Glutamatergic neuron (in vitro differentiated cells): ENCODE measurements around the gene G6PC1. TPM values are rescaled to one million over a fixed set of nuclear protein-coding genes. Genes with fewer than 3 reads are reported as not detected.
"Not testable (repeated sequence)": the region's sequence is repeated elsewhere in the genome, so short reads cannot be mapped to it uniquely, and the experiment has no call there.

ENCODE experiments used
- DNase-seq: peaks from one replicate; pipeline ENCODE4 v3.0.0; 2022
- H3K27ac Mint-ChIP-seq: one replicate; pipeline ENCODE4 v1.8.0; 2020; ENCODE audit warnings: mild to moderate bottlenecking, mixed read lengths, inconsistent platforms; ENCODE audit not compliant: unreplicated experiment
- H3K27me3 Mint-ChIP-seq: one replicate; pipeline ENCODE4 v1.8.0; 2020; ENCODE audit warnings: mild to moderate bottlenecking, moderate library complexity, mixed read lengths, inconsistent platforms; ENCODE audit not compliant: unreplicated experiment
- H3K36me3 Mint-ChIP-seq: one replicate; pipeline ENCODE4 v1.8.0; 2020; ENCODE audit warnings: mild to moderate bottlenecking, mixed read lengths, inconsistent platforms; ENCODE audit not compliant: unreplicated experiment
- H3K4me1 Mint-ChIP-seq: one replicate; pipeline ENCODE4 v1.8.0; 2020; ENCODE audit warnings: mild to moderate bottlenecking, low read depth, mixed read lengths, inconsistent platforms; ENCODE audit not compliant: unreplicated experiment
- H3K4me3 Mint-ChIP-seq: one replicate; pipeline ENCODE4 v1.8.0; 2020; ENCODE audit warnings: mild to moderate bottlenecking, mixed read lengths, inconsistent platforms; ENCODE audit not compliant: unreplicated experiment
- H3K9me3 Mint-ChIP-seq: one replicate; pipeline ENCODE4 v1.8.0; 2020; ENCODE audit warnings: mild to moderate bottlenecking, moderate library complexity, mixed read lengths, inconsistent platforms; ENCODE audit not compliant: unreplicated experiment
- CTCF ChIP-seq: fragments of 200-600 bp; sonication (generic); IDR thresholded peaks from one replicate; pipeline ENCODE4 v1.5.0; 2021; ENCODE audit not compliant: partially characterized antibody, unreplicated experiment
- total RNA-seq: library from RNA; stranded (reverse); fragmentation: NEBNext Ultra II Directional; extraction: Animal tissue kit (Norgen Biotek cat#: 25700); gene quantifications from one replicate; pipeline ENCODE4 v1.2.1, GENCODE V29; 2021; ENCODE audit not compliant: unreplicated experiment

G6PC1 gene
- total RNA-seq, 1 donor from 2014 or later: not detected

GRCh38 chr17:42891539-42892152, 9.0 kb upstream of the G6PC1 start:
- Mint-ChIP-seq H3K9me3 (peaks cover 1% of the 10 kb centered on the region), H3K4me1 (no peaks in the 10 kb centered on the region), H3K27me3 (no peaks in the 10 kb centered on the region), H3K36me3 (no peaks in the 10 kb centered on the region), H3K27ac (no peak overlapping the region), H3K4me3 (no peak overlapping the region)
- TF ChIP-seq CTCF: no peak
- no peak for DNase-seq

- TF ChIP-seq CTCF: no peak
- H3K9me3 Mint-ChIP-seq: peaks cover 1% of the 10 kb centered on the region
- H3K27ac Mint-ChIP-seq: no peak overlapping the region
- no peaks in the 10 kb centered on the region for H3K4me1 Mint-ChIP-seq
- H3K27me3 Mint-ChIP-seq: no peaks in the 10 kb centered on the region
- H3K4me3 Mint-ChIP-seq: no peak overlapping the region
- DNase-seq: no peak
- H3K36me3 Mint-ChIP-seq: no peaks in the 10 kb centered on the region
Measured at GRCh38 chr17:42893359-42893758, 7.2 kb upstream of the G6PC1 start.

- no peak for TF ChIP-seq CTCF
- no peak for DNase-seq
- Mint-ChIP-seq H3K36me3 (no peaks in the 10 kb centered on the region), H3K4me3 (no peak overlapping the region), H3K4me1 (no peaks in the 10 kb centered on the region), H3K27me3 (no peaks in the 10 kb centered on the region), H3K9me3 (peaks cover 1% of the 10 kb centered on the region), H3K27ac (no peak overlapping the region)
Measured at GRCh38 chr17:42894283-42895184, 6.1 kb upstream of the G6PC1 start.

GRCh38 chr17:42895185-42895555, 5.4 kb upstream of the G6PC1 start:
- no peak for DNase-seq
- Mint-ChIP-seq H3K9me3 (peaks cover 1% of the 10 kb centered on the region), H3K27ac (no peak overlapping the region), H3K4me3 (no peak overlapping the region), H3K36me3 (no peaks in the 10 kb centered on the region), H3K4me1 (no peaks in the 10 kb centered on the region), H3K27me3 (no peaks in the 10 kb centered on the region)
- no peak for TF ChIP-seq CTCF

GRCh38 chr17:42898147-42898811, 2.3 kb upstream of the G6PC1 start:
- DNase-seq: no peak
- H3K27ac Mint-ChIP-seq: no peak overlapping the region
- no peak overlapping the region for H3K4me3 Mint-ChIP-seq
- H3K4me1 Mint-ChIP-seq: no peaks in the 10 kb centered on the region
- H3K27me3 Mint-ChIP-seq: no peaks in the 10 kb centered on the region
- peaks cover 1% of the 10 kb centered on the region for H3K9me3 Mint-ChIP-seq
- no peaks in the 10 kb centered on the region for H3K36me3 Mint-ChIP-seq
- no peak for TF ChIP-seq CTCF

- not testable (repeated sequence) for H3K36me3 Mint-ChIP-seq, H3K4me3 Mint-ChIP-seq, H3K9me3 Mint-ChIP-seq, DNase-seq, H3K27me3 Mint-ChIP-seq, H3K4me1 Mint-ChIP-seq, H3K27ac Mint-ChIP-seq
Measured at GRCh38 chr17:42899981-42900380, 618 bp upstream of the G6PC1 start.
